Glomerular visceral epithelial cell (primary cell): Measurements from ENCODE around the gene IRS2.

Experiments
- DNase-seq: peaks from one replicate; pipeline ENCODE4 v3.0.0-alpha.2; 2016; ENCODE audit errors: extremely low spot score

The IRS2 gene

DNA sequence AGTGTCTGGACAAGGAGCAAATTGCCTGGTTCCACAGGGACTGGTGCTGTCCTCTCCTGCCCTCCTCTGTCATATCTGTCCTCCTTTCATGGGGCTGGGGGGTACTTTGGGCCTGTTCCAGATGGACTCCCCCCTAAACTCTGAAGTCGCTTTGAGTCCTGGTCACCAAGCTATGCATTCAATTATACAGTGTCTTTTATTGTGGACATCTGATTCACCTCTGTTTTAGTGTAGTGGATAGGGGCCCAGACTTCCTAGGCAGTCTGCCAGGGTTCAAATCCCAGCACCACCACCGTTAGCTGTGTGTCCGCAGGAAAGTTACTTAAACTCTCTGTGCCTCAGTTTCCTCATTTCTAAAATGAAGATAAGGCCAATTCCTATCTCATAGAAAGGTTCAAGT, 21.0 kb upstream of the IRS2 start:
- DNase-seq: no peak

- no peak for DNase-seq
Measured at GRCh38 chr13:109804654-109805053, 18.3 kb upstream of the IRS2 start.

DNA sequence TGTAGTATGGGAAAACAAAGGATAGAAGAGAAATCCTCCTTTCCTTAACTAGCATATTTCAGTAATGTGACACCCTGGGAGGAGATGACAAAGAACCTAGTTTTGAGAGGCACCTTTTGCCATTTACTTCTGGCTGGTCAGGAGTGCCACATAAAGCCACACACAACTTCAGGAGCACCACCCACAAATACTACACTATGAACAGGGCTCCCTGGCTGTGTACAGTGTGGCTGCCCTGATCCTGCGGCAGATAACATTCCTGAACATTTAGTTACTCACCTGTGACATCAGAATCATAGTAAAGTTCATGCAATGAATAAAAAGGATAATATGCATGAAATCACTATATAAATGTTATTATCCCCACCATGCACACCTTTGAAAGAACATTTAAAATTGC, 17.4 kb upstream of the IRS2 start:
- DNase-seq: no peak

DNA sequence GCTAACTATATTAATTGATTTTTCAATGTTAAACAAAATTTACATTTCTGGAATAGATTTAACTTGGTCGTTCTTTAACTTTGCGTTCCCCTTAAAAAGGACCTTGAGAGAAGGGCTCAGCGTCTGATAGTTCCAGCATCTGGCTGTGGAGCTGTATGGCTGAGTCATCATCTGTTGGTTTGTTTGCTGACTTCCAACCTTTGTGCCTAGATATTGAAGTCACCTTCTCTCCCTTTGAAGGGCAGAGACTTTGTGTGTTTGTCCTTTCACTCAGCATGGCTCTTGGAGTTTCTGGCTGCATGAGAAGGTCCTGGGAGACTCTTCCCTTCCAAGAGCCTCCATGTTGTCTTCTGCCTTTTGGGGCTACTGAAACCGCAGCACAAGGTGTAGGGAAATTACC, 16.6 kb upstream of the IRS2 start:
- DNase-seq: no peak

GRCh38 chr13:109795011-109795410, 8.6 kb upstream of the IRS2 start:
- DNase-seq: no peak

DNA sequence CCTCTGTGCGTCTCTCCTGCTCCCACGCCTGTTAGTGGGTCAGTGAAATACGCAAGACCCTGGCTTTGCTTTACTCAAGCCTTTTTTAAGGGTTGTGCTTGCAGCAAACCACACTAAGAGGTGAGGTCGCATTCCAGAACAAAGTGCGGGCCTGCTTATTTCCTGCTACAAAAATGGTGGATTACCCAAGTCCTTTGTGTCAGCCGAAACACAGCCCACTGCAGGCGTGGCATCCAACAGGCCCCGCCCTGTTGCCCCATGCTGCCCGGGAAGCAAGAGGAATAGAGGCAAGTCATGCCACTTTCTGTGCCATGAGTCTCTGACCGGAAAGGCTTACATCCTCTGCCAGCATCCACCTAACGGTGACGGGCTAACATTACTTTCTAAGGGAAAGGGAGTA, 7.7 kb upstream of the IRS2 start:
- no peak for DNase-seq

DNA sequence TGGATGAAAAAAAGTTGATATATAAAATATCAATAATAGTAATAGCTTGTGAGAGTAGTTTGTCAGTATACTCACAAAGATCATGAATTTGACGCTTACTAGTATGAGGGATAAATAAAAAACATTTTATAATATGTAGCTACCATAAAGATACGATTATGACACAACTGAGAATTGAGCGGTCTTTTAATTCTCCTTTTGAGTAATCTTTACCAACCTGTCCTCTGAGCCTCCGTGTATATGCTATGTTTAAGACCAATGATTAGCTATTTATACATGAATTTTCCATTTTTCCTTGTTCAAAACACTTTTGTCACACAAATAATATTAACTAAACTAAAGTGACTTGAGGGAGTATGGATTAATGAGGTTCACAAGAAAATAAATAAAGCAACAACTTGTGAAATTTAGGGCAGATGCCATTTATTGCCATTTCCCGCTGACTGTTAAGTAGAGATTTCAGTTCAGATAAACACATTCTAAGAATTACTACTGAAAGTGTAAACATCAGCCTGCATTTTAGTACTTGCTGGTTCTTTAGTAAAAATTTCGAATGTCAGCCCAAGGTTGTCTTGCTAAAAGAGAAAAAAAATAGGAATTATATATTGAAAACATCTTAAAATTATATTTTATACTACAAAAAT, 6.2 kb upstream of the IRS2 start:
- DNase-seq: no peak

GRCh38 chr13:109790942-109791605, 4.7 kb upstream of the IRS2 start:
- DNase-seq: no peak

DNA sequence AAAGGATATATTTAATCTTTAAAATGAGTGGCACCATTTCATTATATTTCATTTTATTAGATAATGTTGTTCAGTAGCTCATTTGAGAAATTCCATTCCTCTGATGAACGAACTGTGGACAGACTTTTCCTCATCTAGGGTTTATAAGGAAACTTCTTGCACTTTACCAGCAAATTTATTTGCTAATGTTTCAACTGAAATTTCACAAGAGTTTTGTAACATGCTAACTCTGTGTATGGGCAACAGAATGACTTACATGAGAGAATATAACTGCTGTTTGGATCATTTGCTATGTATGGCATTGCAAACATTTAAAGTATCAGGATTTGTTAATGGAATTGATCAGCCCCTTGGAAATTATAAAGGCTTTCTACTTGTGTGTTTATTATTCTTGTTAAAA, 3.7 kb upstream of the IRS2 start:
- DNase-seq: no peak

DNA sequence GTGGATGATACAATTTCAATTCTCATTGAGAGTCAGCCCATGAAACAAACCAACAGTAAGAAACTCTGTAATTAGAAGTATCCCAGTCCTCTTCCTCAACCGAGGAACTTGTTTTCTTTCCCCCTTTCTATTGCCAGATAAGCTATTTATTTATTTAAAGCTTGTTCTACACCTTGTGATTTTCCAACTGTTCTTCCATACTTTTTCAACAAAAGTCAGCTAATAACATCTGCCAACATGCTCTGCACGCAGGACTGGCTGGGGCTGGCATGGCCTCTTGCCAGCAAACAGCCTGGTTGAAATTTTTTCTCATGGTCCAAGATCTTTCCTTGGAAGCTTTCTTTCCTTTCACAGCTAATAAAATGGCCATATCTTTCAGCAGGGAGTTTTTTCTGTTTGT, 2.9 kb upstream of the IRS2 start:
- DNase-seq: peak; percentile 51

- DNase-seq: no peak
Measured at GRCh38 chr13:109788372-109789111, 2.2 kb upstream of the IRS2 start.

GRCh38 chr13:109787135-109787954, 962 bp upstream of the IRS2 start:
- peak; percentile 57 for DNase-seq

GRCh38 chr13:109785892-109786450, 412 bp downstream of the IRS2 start:
- no peak for DNase-seq

DNA sequence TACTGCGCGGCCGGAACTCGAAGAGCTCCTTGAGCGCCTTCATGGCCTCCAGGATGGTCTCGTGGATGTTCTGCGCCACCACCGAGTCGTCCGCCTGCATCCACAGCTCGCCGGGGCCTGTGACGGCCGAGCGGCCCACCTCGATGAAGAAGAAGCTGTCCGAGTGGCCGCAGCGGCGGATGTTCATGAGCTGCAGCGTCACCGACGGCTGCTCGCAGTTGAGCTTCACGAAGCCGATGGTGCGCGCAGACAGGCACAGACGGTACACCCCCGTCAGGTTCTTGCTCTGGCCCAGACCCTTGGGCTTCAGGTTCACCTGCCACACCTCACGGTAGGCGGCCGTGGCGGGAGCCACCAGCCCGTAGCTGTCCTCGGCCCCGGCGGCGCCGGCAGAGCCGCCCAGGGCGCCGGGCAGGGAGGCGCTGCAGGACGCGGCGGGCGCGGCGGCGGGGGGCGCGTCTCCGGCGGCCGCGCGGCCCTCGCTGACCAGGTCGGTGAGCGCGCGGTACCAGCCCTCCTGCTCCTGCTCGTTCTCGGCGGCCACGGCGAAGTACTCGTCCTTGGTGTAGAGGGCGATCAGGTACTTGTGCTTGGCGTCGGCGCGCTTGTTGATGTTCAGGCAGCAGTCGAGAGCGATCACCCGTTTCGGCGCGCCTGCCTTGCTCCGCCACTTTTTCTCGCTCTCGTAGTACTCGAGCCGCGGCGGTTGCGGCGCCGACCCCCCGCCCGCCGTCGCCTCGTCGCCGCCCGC, 1.1 kb downstream of the IRS2 start:
- DNase-seq: peak; percentile 71

GRCh38 chr13:109784590-109785140, 1.7 kb downstream of the IRS2 start:
- DNase-seq: peak; percentile 83

DNA sequence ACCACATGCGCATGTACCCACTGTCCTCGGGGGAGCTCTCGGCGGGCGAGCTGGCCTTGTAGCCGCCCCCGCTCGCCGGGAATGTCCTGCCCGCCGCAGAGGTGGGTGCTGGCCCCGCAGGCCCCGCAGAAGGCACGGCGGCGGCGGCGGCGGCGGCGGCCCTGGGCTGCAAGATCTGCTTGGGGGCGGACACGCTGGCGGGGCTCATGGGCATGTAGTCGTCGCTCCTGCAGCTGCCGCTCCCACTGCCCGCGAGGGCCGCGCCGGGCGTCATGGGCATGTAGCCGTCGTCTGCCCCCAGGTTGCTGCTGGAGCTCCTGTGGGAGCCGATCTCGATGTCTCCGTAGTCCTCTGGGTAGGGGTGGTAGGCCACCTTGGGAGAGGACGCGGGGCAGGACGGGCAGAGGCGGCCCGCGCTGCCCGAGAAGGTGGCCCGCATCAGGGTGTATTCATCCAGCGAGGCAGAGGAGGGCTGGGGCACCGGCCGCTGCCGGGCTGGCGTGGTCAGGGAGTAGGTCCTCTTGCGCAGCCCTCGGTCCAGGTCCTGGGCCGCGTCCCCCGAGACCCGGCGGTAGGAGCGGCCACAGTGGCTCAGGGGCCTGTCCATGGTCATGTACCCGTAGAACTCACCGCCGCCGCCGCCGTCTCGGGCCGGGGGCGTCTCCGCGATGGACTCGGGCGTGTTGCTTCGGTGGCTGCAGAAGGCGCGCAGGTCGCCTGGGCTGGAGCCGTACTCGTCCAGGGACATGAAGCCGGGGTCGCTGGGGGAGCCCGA, 2.4 kb downstream of the IRS2 start:
- DNase-seq: no peak

- DNase-seq: no peak
Measured at GRCh38 chr13:109783447-109783814, 3.0 kb downstream of the IRS2 start.

- no peak for DNase-seq
Measured at GRCh38 chr13:109782823-109783431, 3.5 kb downstream of the IRS2 start.

DNA sequence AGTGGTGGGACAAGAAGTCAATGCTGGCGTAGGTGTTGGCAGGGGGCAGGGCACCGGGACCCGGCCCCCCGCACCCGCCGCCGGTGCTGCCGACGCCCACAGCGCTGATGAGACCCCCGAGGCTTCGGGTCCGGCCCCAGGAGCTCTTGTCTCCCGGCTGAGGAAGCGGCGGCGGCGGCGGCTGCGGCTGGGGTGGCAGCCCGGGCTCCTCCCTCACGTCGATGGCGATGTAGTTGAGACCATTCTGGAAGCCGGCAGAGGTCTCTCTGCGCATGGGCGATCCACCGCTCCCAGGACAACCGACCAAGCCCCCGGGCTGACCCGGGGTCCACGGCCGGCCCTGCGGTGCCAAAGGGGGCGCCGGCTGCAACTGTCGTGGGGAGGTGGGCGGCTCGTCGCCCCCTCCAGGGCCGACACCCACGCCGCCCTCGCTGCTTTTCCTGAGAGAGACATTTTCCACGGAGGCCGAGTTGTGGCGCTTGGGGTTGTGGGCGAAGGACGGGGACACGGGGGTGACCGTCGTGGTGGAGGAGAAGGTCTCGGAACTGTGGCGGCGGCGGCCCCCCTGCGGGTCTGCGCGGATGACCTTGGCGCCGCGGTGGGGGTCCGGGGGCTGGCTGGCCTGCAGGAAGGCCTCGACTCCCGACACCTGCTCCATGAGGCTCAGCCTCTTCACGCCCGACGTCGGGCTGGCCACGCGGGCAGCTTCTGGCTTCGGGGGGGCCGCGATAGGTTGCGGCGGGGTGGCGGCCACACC, 4.1 kb downstream of the IRS2 start:
- DNase-seq: no peak
